ENCODE data around the gene CDC14B. TPM values are rescaled to one million over a fixed set of nuclear protein-coding genes. Genes with fewer than 3 reads are reported as not detected.

The CDC14B gene
- total RNA-seq, 2 donors from 2014 or later = 24.4 to 31.2 TPM

Other genes with a start within 250 kb of the CDC14B start
- gene SLC35D2, start 236.1 kb downstream of the CDC14B start, total RNA-seq = 10 to 100 TPM; 13.2 to 15.7 TPM
- 1 to 10 TPM; 1.1 to 2.3 TPM for gene ZNF367, start 201.5 kb downstream of the CDC14B start, total RNA-seq
- gene HABP4, start 169.7 kb downstream of the CDC14B start, total RNA-seq = 10 to 100 TPM; 30.9 to 37.4 TPM
- 10 to 100 TPM; 25.9 to 28.9 TPM for gene PRXL2C, start 35.5 kb upstream of the CDC14B start, total RNA-seq
- gene ZNF510, start 158.2 kb upstream of the CDC14B start, total RNA-seq = 10 to 100 TPM; 11.4 to 12.4 TPM
- gene ZNF782, start 234.7 kb upstream of the CDC14B start, total RNA-seq = 1 to 10 TPM; 5.8 to 6.4 TPM